HG03039 (cell line): ENCODE measurements around the gene NEGR1.
"Not testable (repeated sequence)": the region's sequence is repeated elsewhere in the genome, so short reads cannot be mapped to it uniquely, and the experiment has no call there.

ENCODE experiments used
- ATAC-seq: cut with Tn5 transposase; IDR thresholded peaks from one replicate; pipeline ENCODE4 v1.9.1; 2021; ENCODE audit warnings: mild to moderate bottlenecking, moderate library complexity; ENCODE audit not compliant: unreplicated experiment

The NEGR1 gene

GRCh38 chr1:71964188-71964587 is 318.2 kb downstream of the NEGR1 start:
- no peak for ATAC-seq

- no peak for ATAC-seq
These were observed 325.6 kb downstream of the NEGR1 start for GRCh38 chr1:71956613-71957285.

- no peak for ATAC-seq
These were observed 331.8 kb downstream of the NEGR1 start for GRCh38 chr1:71950579-71950978.

- ATAC-seq: no peak
These were observed 332.7 kb downstream of the NEGR1 start for GRCh38 chr1:71949681-71950080.

GRCh38 chr1:71948561-71948960 is 333.8 kb downstream of the NEGR1 start:
- ATAC-seq: no peak

- no peak for ATAC-seq
These were observed 338.3 kb downstream of the NEGR1 start for GRCh38 chr1:71944006-71944405.

GRCh38 chr1:71940261-71940660 is 342.1 kb downstream of the NEGR1 start:
- ATAC-seq: no peak

GRCh38 chr1:71930511-71930910 is 351.8 kb downstream of the NEGR1 start:
- no peak for ATAC-seq

- no peak for ATAC-seq
These were observed 360.3 kb downstream of the NEGR1 start for GRCh38 chr1:71921935-71922559.

GRCh38 chr1:71921204-71921603 is 361.1 kb downstream of the NEGR1 start:
- no peak for ATAC-seq

- no peak for ATAC-seq
These were observed 361.8 kb downstream of the NEGR1 start for GRCh38 chr1:71920556-71920955.

- no peak for ATAC-seq
These were observed 362.4 kb downstream of the NEGR1 start for GRCh38 chr1:71919811-71920509.

GRCh38 chr1:71918630-71919029 is 363.7 kb downstream of the NEGR1 start:
- no peak for ATAC-seq

GRCh38 chr1:71916894-71917293 is 365.4 kb downstream of the NEGR1 start:
- ATAC-seq: no peak

- ATAC-seq: no peak
These were observed 367.7 kb downstream of the NEGR1 start for GRCh38 chr1:71914626-71915025.

- ATAC-seq: no peak
These were observed 373.4 kb downstream of the NEGR1 start for GRCh38 chr1:71908871-71909390.

GRCh38 chr1:71908303-71908702 is 374.0 kb downstream of the NEGR1 start:
- ATAC-seq: no peak

- no peak for ATAC-seq
These were observed 382.5 kb downstream of the NEGR1 start for GRCh38 chr1:71899881-71900280.

GRCh38 chr1:71888166-71888565 is 394.2 kb downstream of the NEGR1 start:
- not testable (repeated sequence) for ATAC-seq

GRCh38 chr1:71885171-71885570 is 397.2 kb downstream of the NEGR1 start:
- no peak for ATAC-seq

GRCh38 chr1:71882637-71883036 is 399.7 kb downstream of the NEGR1 start:
- ATAC-seq: no peak

GRCh38 chr1:71882226-71882625 is 400.1 kb downstream of the NEGR1 start:
- ATAC-seq: no peak
